ENCODE measurements around the gene MED13L.

Gene MED13L

DNA sequence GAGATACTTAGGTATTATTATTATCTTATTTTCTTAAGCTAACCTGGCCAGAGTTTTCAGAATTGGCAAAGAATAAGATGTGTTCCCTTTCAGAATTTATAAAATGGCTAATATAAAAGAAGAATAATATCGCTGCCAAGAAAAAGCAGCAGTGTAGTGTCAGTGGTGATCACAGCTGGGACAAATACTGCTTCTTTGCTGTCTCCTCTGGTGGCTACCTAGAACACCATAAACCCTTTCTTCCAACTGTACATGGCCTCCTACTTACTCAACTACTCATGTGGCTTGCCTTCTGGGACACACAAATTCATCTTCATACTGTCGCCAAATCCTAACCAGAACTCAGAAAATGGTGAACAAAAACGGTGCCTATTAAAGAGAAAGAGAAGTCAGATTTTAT lies 72.7 kb downstream of the MED13L start:
- Histone ChIP-seq H3K4me1 (ENCODE audit: control insufficient read depth in 1 of 2, insufficient read depth in 2 of 2, low read length in 2 of 2) (peaks cover 0 to 41% of the 10 kb centered on the region in 2 donors), H3K36me3 (ENCODE audit: control insufficient read depth in 1 of 2, insufficient read depth in 2 of 2, low read length in 2 of 2) (no peaks in the 10 kb centered on the region), H3K27me3 (ENCODE audit: low read depth, low read length) (no peaks in the 10 kb centered on the region), H3K27ac (ENCODE audit: low read length) (no peak overlapping the region), H3K4me3 (ENCODE audit: low read depth in 1 of 2, low read length in 2 of 2) (no peak overlapping the region), H3K9me3 (ENCODE audit: control insufficient read depth in 1 of 2, low read length in 2 of 2) (no peaks in the 10 kb centered on the region)

GRCh38 chr12:116204169-116204568 lies 73.3 kb downstream of the MED13L start:
- H3K4me1 ChIP-seq (ENCODE audit: control insufficient read depth in 1 of 2, insufficient read depth in 2 of 2, low read length in 2 of 2): peaks cover 0 to 39% of the 10 kb centered on the region in 2 donors
- no peaks in the 10 kb centered on the region for H3K36me3 ChIP-seq (ENCODE audit: control insufficient read depth in 1 of 2, insufficient read depth in 2 of 2, low read length in 2 of 2)
- no peaks in the 10 kb centered on the region for H3K27me3 ChIP-seq (ENCODE audit: low read depth, low read length)
- no peak overlapping the region for H3K4me3 ChIP-seq (ENCODE audit: low read depth in 1 of 2, low read length in 2 of 2)
- no peaks in the 10 kb centered on the region for H3K9me3 ChIP-seq (ENCODE audit: control insufficient read depth in 1 of 2, low read length in 2 of 2)
- H3K27ac ChIP-seq (ENCODE audit: low read length): no peak overlapping the region

GRCh38 chr12:116202940-116203339 lies 74.6 kb downstream of the MED13L start:
- Histone ChIP-seq H3K36me3 (ENCODE audit: control insufficient read depth in 1 of 2, insufficient read depth in 2 of 2, low read length in 2 of 2) (no peaks in the 10 kb centered on the region), H3K27me3 (ENCODE audit: low read depth, low read length) (no peaks in the 10 kb centered on the region), H3K9me3 (ENCODE audit: control insufficient read depth in 1 of 2, low read length in 2 of 2) (no peaks in the 10 kb centered on the region), H3K4me3 (ENCODE audit: low read depth in 1 of 2, low read length in 2 of 2) (no peak overlapping the region), H3K27ac (ENCODE audit: low read length) (no peak overlapping the region), H3K4me1 (ENCODE audit: control insufficient read depth in 1 of 2, insufficient read depth in 2 of 2, low read length in 2 of 2) (peaks cover 0 to 46% of the 10 kb centered on the region in 2 donors)

DNA sequence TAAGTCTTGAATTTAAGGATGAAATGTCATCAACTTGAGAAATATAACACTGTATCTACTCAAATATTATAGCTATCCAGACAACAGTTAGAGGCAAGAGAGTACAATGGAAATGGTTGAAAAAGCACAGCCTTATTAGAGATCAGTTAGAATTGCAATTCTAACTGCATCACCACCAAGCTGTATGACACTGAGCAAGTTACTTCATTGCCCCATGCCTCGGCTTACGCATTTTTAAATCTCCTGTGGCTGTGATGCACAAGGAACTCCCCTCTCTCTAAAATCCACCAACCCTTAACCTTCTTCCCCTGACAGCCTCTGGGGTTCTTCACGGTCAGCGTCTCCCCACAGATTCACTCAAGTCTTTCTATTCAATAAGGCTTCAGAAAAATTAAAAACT lies 75.1 kb downstream of the MED13L start:
- Histone ChIP-seq H3K9me3 (ENCODE audit: control insufficient read depth in 1 of 2, low read length in 2 of 2) (no peaks in the 10 kb centered on the region), H3K27ac (ENCODE audit: low read length) (no peak overlapping the region), H3K27me3 (ENCODE audit: low read depth, low read length) (no peaks in the 10 kb centered on the region), H3K4me1 (ENCODE audit: control insufficient read depth in 1 of 2, insufficient read depth in 2 of 2, low read length in 2 of 2) (peaks cover 0 to 46% of the 10 kb centered on the region in 2 donors), H3K36me3 (ENCODE audit: control insufficient read depth in 1 of 2, insufficient read depth in 2 of 2, low read length in 2 of 2) (no peaks in the 10 kb centered on the region), H3K4me3 (ENCODE audit: low read depth in 1 of 2, low read length in 2 of 2) (no peak overlapping the region)

- no peaks in the 10 kb centered on the region for H3K27me3 ChIP-seq (ENCODE audit: low read depth, low read length)
- no peaks in the 10 kb centered on the region for H3K36me3 ChIP-seq (ENCODE audit: control insufficient read depth in 1 of 2, insufficient read depth in 2 of 2, low read length in 2 of 2)
- H3K27ac ChIP-seq (ENCODE audit: low read length): no peak overlapping the region
- no peak overlapping the region for H3K4me3 ChIP-seq (ENCODE audit: low read depth in 1 of 2, low read length in 2 of 2)
- no peaks in the 10 kb centered on the region for H3K9me3 ChIP-seq (ENCODE audit: control insufficient read depth in 1 of 2, low read length in 2 of 2)
- H3K4me1 ChIP-seq (ENCODE audit: control insufficient read depth in 1 of 2, insufficient read depth in 2 of 2, low read length in 2 of 2): peaks cover 2 to 51% of the 10 kb centered on the region in 2 donors
These were observed 75.6 kb downstream of the MED13L start for GRCh38 chr12:116201908-116202307.

DNA sequence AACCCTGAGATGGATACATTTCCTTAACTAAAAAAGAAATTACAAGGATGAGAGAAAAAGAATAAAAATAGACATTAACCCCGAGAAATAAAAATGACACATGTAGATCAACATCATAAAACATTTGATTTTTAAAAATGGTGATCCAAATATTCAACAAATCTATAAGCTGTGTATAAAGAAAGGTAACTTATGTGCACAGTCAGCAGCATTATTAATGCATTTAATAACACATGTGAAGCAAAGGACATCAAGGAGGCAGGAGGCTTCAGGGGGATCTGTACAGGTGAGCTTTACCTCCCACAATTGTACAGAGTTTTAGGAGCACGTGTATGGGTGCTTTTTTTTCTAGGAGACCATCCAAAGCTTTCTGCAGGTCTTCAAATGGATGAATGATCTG lies 76.1 kb downstream of the MED13L start:
- Histone ChIP-seq H3K27ac (ENCODE audit: low read length) (no peak overlapping the region), H3K4me1 (ENCODE audit: control insufficient read depth in 1 of 2, insufficient read depth in 2 of 2, low read length in 2 of 2) (peaks cover 8 to 56% of the 10 kb centered on the region in 2 donors), H3K9me3 (ENCODE audit: control insufficient read depth in 1 of 2, low read length in 2 of 2) (no peaks in the 10 kb centered on the region), H3K27me3 (ENCODE audit: low read depth, low read length) (no peaks in the 10 kb centered on the region), H3K4me3 (ENCODE audit: low read depth in 1 of 2, low read length in 2 of 2) (no peak overlapping the region), H3K36me3 (ENCODE audit: control insufficient read depth in 1 of 2, insufficient read depth in 2 of 2, low read length in 2 of 2) (no peaks in the 10 kb centered on the region)

DNA sequence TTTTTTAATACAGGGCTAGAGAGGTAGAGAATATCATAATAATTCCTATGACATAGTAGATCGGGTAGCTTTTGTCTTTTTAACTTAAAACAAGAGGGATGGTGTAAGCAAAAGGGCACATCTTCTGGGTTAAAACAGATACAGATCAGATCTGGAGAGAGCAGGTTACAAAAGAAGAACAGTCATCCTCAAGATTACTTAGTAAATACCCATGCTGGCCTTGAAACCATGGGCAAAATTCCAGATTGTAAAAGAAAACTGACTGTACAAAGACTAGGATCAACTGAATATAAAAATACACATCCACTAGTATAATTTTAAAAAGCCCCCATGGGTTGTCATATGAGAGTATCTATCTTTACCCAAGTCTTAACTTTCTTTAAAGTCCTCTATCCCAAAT lies 76.7 kb downstream of the MED13L start:
- Histone ChIP-seq H3K27ac (ENCODE audit: low read length) (no peak overlapping the region), H3K27me3 (ENCODE audit: low read depth, low read length) (no peaks in the 10 kb centered on the region), H3K4me3 (ENCODE audit: low read depth in 1 of 2, low read length in 2 of 2) (no peak overlapping the region), H3K9me3 (ENCODE audit: control insufficient read depth in 1 of 2, low read length in 2 of 2) (no peaks in the 10 kb centered on the region), H3K36me3 (ENCODE audit: control insufficient read depth in 1 of 2, insufficient read depth in 2 of 2, low read length in 2 of 2) (no peaks in the 10 kb centered on the region), H3K4me1 (ENCODE audit: control insufficient read depth in 1 of 2, insufficient read depth in 2 of 2, low read length in 2 of 2) (peaks cover 11 to 59% of the 10 kb centered on the region in 2 donors)

- Histone ChIP-seq H3K4me3 (ENCODE audit: low read depth in 1 of 2, low read length in 2 of 2) (no peak overlapping the region), H3K36me3 (ENCODE audit: control insufficient read depth in 1 of 2, insufficient read depth in 2 of 2, low read length in 2 of 2) (no peaks in the 10 kb centered on the region), H3K4me1 (ENCODE audit: control insufficient read depth in 1 of 2, insufficient read depth in 2 of 2, low read length in 2 of 2) (peaks cover 11 to 59% of the 10 kb centered on the region in 2 donors), H3K9me3 (ENCODE audit: control insufficient read depth in 1 of 2, low read length in 2 of 2) (no peaks in the 10 kb centered on the region), H3K27ac (ENCODE audit: low read length) (no peak overlapping the region), H3K27me3 (ENCODE audit: low read depth, low read length) (no peaks in the 10 kb centered on the region)
These were observed 78.3 kb downstream of the MED13L start for GRCh38 chr12:116199160-116199706.

- no peak overlapping the region for H3K4me3 ChIP-seq (ENCODE audit: low read depth in 1 of 2, low read length in 2 of 2)
- H3K9me3 ChIP-seq (ENCODE audit: control insufficient read depth in 1 of 2, low read length in 2 of 2): no peaks in the 10 kb centered on the region
- peaks cover 11 to 54% of the 10 kb centered on the region in 2 donors for H3K4me1 ChIP-seq (ENCODE audit: control insufficient read depth in 1 of 2, insufficient read depth in 2 of 2, low read length in 2 of 2)
- no peaks in the 10 kb centered on the region for H3K36me3 ChIP-seq (ENCODE audit: control insufficient read depth in 1 of 2, insufficient read depth in 2 of 2, low read length in 2 of 2)
- H3K27ac ChIP-seq (ENCODE audit: low read length): no peak overlapping the region
- no peaks in the 10 kb centered on the region for H3K27me3 ChIP-seq (ENCODE audit: low read depth, low read length)
These were observed 80.5 kb downstream of the MED13L start for GRCh38 chr12:116196752-116197718.

- H3K36me3 ChIP-seq (ENCODE audit: control insufficient read depth in 1 of 2, insufficient read depth in 2 of 2, low read length in 2 of 2): no peaks in the 10 kb centered on the region
- H3K27me3 ChIP-seq (ENCODE audit: low read depth, low read length): no peaks in the 10 kb centered on the region
- H3K27ac ChIP-seq (ENCODE audit: low read length): no peak overlapping the region
- no peaks in the 10 kb centered on the region for H3K9me3 ChIP-seq (ENCODE audit: control insufficient read depth in 1 of 2, low read length in 2 of 2)
- H3K4me1 ChIP-seq (ENCODE audit: control insufficient read depth in 1 of 2, insufficient read depth in 2 of 2, low read length in 2 of 2): peaks cover 11 to 47% of the 10 kb centered on the region in 2 donors
- H3K4me3 ChIP-seq (ENCODE audit: low read depth in 1 of 2, low read length in 2 of 2): no peak overlapping the region
These were observed 81.3 kb downstream of the MED13L start for GRCh38 chr12:116196226-116196625.

- H3K36me3 ChIP-seq (ENCODE audit: control insufficient read depth in 1 of 2, insufficient read depth in 2 of 2, low read length in 2 of 2): no peaks in the 10 kb centered on the region
- no peaks in the 10 kb centered on the region for H3K9me3 ChIP-seq (ENCODE audit: control insufficient read depth in 1 of 2, low read length in 2 of 2)
- H3K4me1 ChIP-seq (ENCODE audit: control insufficient read depth in 1 of 2, insufficient read depth in 2 of 2, low read length in 2 of 2): peaks cover 11 to 41% of the 10 kb centered on the region in 2 donors
- H3K4me3 ChIP-seq (ENCODE audit: low read depth in 1 of 2, low read length in 2 of 2): no peak overlapping the region
- no peak overlapping the region for H3K27ac ChIP-seq (ENCODE audit: low read length)
- no peaks in the 10 kb centered on the region for H3K27me3 ChIP-seq (ENCODE audit: low read depth, low read length)
These were observed 82.5 kb downstream of the MED13L start for GRCh38 chr12:116194935-116195431.

All from muscle layer of duodenum (tissue), 2 donors.